K562 (cell line): ENCODE data around the gene EGFL7. TPM values are rescaled to one million over a fixed set of nuclear protein-coding genes. Genes with fewer than 3 reads are reported as not detected.

ENCODE experiments used
- CAMTA2 ChIP-seq: fragments of 250-450 bp; sonication (Bioruptor Pico); conservative IDR thresholded peaks from 2 replicates; pipeline ENCODE4 v1.5.1; 2022
- CSDE1 ChIP-seq, 2 experiments: fragments of 450-650 bp; IDR thresholded peaks; 2 replicates each; pipeline ENCODE4 v1.6.1; 2016; ENCODE audit warnings: mild to moderate bottlenecking in 1 of 2
- NFXL1 ChIP-seq: fragments of 450-650 bp; formaldehyde crosslinking; IDR thresholded peaks from 2 replicates; pipeline ENCODE4 v1.4.0; 2021; ENCODE audit warnings: mild to moderate bottlenecking
- RCOR1 ChIP-seq, 2 experiments: IDR thresholded peaks; 2 replicates each; pipeline ENCODE4 v1.6.1; 2012; ENCODE audit warnings: low read depth in 2 of 2, low read length in 2 of 2, borderline replicate concordance in 1 of 2, improper control_type of control experiment in 1 of 2
- SUPT5H ChIP-seq: fragments of 450-650 bp; IDR thresholded peaks from 2 replicates; pipeline ENCODE4 v1.6.1; 2016
- ZBTB7A ChIP-seq: IDR thresholded peaks from 2 replicates; pipeline ENCODE4 v1.6.1; 2011; ENCODE audit warnings: low read depth, mild to moderate bottlenecking, low read length, moderate library complexity, borderline replicate concordance; ENCODE audit not compliant: control insufficient read depth
- ZNF3 ChIP-seq: fragments of 250-450 bp; sonication (Bioruptor Pico); IDR thresholded peaks from 2 replicates; pipeline ENCODE4 v1.5.0; 2021; ENCODE audit warnings: mild to moderate bottlenecking, moderate library complexity
- ZSCAN32 ChIP-seq: fragments of 450-650 bp; formaldehyde crosslinking; IDR thresholded peaks from 2 replicates; pipeline ENCODE4 v1.4.0; 2020; ENCODE audit warnings: mild to moderate bottlenecking, moderate library complexity
- polyA plus RNA-seq, 8 experiments: library from polyadenylated mRNA; depleted of rRNA in 4 of 8; stranded (reverse) in 5 of 8; unstranded in 3 of 8; fragments of >200 nt; fragmentation: Nextera tagmentation in 2 of 8; fragmentation: Illumina TruSeq in 1 of 8; extraction: Ambion mirVana in 2 of 8; extraction: Trizol in 1 of 8; gene quantifications; 2 replicates each; pipeline versions ENCODE4 v1.2.1 to v1.2.3, GENCODE V29; 2011 to 2014; ENCODE audit warnings: inconsistent platforms in 1 of 8, missing spikeins in 1 of 8
- total RNA-seq, 7 experiments: library from RNA; depleted of rRNA in 6 of 7; stranded (reverse); fragments of >200 nt in 6 of 7; fragmentation: Illumina TruSeq in 2 of 7; extraction: Trizol in 2 of 7; gene quantifications; 2 replicates each; pipeline versions ENCODE4 v1.2.1 to v1.2.3, GENCODE V29; 2011 to 2021; ENCODE audit warnings: low replicate concordance in 1 of 7
- TF ChIP-seq, protein P1 (sequence below): fragments of 250-450 bp; sonication (Bioruptor Pico); IDR thresholded peaks from 2 replicates; pipeline ENCODE4 v1.4.0; 2020
- TF ChIP-seq, protein P2 (sequence below): fragments of 450-650 bp; formaldehyde crosslinking; IDR thresholded peaks from 2 replicates; pipeline ENCODE4 v1.4.0; 2022; ENCODE audit warnings: missing genetic modification characterization
- TF ChIP-seq, protein P3 (sequence below), 2 experiments: fragments of 450-650 bp in 1 of 2; sonication (generic) in 1 of 2; formaldehyde crosslinking in 1 of 2; IDR thresholded peaks; 2 replicates each; pipeline versions ENCODE4 v1.7.1 to v1.9.0; 2016 to 2022; ENCODE audit warnings: inconsistent platforms in 1 of 2, mild to moderate bottlenecking in 1 of 2, missing genetic modification reagents in 1 of 2

The EGFL7 gene
- total and polyA plus RNA-seq, 9 of the 15 experiments (the other 6 are each of a cell fraction or from before 2014, with no cell fraction given): 1.5 to 286 (median 55.5) TPM

DNA sequence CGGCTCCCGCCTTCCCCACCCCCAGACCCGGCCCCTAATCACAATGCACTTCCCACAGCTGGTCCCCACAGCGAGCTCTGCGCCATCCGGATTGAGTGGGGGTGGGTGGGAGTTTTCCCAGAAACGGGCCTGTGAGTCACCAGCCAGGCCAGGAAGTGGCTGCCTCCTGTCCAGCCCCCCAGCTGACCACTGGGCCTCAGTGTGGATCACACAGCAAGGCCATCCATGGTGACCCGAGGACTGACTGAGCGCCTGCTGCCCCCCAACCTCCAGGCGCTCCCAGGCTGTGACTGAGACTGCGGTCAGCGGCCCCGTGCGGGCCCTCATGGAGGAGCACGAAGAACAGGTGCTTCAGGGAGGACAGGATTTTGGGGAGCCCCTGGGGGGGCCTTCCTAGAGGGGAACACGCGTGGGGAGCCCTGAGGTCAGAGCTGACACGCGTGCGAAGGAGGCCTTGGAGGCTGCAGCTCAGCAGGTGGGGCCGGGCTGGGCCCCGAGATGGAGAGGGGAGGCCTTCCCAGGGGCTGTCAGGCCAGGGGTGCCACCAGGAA, 48.3 kb upstream of the EGFL7 start (continued):
- TF ChIP-seq, protein P1, sequence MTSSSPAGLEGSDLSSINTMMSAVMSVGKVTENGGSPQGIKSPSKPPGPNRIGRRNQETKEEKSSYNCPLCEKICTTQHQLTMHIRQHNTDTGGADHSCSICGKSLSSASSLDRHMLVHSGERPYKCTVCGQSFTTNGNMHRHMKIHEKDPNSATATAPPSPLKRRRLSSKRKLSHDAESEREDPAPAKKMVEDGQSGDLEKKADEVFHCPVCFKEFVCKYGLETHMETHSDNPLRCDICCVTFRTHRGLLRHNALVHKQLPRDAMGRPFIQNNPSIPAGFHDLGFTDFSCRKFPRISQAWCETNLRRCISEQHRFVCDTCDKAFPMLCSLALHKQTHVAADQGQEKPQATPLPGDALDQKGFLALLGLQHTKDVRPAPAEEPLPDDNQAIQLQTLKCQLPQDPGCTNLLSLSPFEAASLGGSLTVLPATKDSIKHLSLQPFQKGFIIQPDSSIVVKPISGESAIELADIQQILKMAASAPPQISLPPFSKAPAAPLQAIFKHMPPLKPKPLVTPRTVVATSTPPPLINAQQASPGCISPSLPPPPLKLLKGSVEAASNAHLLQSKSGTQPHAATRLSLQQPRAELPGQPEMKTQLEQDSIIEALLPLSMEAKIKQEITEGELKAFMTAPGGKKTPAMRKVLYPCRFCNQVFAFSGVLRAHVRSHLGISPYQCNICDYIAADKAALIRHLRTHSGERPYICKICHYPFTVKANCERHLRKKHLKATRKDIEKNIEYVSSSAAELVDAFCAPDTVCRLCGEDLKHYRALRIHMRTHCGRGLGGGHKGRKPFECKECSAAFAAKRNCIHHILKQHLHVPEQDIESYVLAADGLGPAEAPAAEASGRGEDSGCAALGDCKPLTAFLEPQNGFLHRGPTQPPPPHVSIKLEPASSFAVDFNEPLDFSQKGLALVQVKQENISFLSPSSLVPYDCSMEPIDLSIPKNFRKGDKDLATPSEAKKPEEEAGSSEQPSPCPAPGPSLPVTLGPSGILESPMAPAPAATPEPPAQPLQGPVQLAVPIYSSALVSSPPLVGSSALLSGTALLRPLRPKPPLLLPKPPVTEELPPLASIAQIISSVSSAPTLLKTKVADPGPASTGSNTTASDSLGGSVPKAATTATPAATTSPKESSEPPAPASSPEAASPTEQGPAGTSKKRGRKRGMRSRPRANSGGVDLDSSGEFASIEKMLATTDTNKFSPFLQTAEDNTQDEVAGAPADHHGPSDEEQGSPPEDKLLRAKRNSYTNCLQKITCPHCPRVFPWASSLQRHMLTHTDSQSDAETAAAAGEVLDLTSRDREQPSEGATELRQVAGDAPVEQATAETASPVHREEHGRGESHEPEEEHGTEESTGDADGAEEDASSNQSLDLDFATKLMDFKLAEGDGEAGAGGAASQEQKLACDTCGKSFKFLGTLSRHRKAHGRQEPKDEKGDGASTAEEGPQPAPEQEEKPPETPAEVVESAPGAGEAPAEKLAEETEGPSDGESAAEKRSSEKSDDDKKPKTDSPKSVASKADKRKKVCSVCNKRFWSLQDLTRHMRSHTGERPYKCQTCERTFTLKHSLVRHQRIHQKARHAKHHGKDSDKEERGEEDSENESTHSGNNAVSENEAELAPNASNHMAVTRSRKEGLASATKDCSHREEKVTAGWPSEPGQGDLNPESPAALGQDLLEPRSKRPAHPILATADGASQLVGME (CRISPR knock-in tag): no peak
- TF ChIP-seq RCOR1 (IDR thresholded peaks at IDR 0.05; ENCODE audit: borderline replicate concordance in 1 of 2, low read depth in 2 of 2, low read length in 2 of 2) (peak in 1 of 2 experiments; percentile 54; a peak in 1 of 4 replicates), ZSCAN32 (CRISPR knock-in tag) (no peak), ZNF3 (CRISPR knock-in tag) (no peak), NFXL1 (no peak), CAMTA2 (no peak), ZBTB7A (no peak), CSDE1 (IDR thresholded peaks at IDR 0.05) (no peak), SUPT5H (no peak)
- TF ChIP-seq, protein P2, sequence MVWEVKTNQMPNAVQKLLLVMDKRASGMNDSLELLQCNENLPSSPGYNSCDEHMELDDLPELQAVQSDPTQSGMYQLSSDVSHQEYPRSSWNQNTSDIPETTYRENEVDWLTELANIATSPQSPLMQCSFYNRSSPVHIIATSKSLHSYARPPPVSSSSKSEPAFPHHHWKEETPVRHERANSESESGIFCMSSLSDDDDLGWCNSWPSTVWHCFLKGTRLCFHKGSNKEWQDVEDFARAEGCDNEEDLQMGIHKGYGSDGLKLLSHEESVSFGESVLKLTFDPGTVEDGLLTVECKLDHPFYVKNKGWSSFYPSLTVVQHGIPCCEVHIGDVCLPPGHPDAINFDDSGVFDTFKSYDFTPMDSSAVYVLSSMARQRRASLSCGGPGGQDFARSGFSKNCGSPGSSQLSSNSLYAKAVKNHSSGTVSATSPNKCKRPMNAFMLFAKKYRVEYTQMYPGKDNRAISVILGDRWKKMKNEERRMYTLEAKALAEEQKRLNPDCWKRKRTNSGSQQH: no peak
- TF ChIP-seq, protein P3, sequence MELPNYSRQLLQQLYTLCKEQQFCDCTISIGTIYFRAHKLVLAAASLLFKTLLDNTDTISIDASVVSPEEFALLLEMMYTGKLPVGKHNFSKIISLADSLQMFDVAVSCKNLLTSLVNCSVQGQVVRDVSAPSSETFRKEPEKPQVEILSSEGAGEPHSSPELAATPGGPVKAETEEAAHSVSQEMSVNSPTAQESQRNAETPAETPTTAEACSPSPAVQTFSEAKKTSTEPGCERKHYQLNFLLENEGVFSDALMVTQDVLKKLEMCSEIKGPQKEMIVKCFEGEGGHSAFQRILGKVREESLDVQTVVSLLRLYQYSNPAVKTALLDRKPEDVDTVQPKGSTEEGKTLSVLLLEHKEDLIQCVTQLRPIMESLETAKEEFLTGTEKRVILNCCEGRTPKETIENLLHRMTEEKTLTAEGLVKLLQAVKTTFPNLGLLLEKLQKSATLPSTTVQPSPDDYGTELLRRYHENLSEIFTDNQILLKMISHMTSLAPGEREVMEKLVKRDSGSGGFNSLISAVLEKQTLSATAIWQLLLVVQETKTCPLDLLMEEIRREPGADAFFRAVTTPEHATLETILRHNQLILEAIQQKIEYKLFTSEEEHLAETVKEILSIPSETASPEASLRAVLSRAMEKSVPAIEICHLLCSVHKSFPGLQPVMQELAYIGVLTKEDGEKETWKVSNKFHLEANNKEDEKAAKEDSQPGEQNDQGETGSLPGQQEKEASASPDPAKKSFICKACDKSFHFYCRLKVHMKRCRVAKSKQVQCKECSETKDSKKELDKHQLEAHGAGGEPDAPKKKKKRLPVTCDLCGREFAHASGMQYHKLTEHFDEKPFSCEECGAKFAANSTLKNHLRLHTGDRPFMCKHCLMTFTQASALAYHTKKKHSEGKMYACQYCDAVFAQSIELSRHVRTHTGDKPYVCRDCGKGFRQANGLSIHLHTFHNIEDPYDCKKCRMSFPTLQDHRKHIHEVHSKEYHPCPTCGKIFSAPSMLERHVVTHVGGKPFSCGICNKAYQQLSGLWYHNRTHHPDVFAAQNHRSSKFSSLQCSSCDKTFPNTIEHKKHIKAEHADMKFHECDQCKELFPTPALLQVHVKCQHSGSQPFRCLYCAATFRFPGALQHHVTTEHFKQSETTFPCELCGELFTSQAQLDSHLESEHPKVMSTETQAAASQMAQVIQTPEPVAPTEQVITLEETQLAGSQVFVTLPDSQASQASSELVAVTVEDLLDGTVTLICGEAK (IDR thresholded peaks at IDR 0.05): no peak
- TF ChIP-seq, protein P3 (CRISPR knock-in tag; IDR thresholded peaks at IDR 0.05): no peak
